Islet of Langerhans (tissue), 1 donor: ENCODE data around the gene FZR1.

Experiments
- FAIRE-seq: peaks from one replicate; lab custom pipeline; 2011; peaks lifted over from hg19 to GRCh38; lab: Jason Lieb, UNC

Gene FZR1

GRCh38 chr19:3474010-3474409, 32.1 kb upstream of the FZR1 start:
- no peak for FAIRE-seq

GRCh38 chr19:3474614-3475013, 31.5 kb upstream of the FZR1 start:
- no peak for FAIRE-seq

GRCh38 chr19:3475449-3475848, 30.7 kb upstream of the FZR1 start:
- FAIRE-seq: no peak

GRCh38 chr19:3476830-3477229, 29.3 kb upstream of the FZR1 start:
- FAIRE-seq: no peak

DNA sequence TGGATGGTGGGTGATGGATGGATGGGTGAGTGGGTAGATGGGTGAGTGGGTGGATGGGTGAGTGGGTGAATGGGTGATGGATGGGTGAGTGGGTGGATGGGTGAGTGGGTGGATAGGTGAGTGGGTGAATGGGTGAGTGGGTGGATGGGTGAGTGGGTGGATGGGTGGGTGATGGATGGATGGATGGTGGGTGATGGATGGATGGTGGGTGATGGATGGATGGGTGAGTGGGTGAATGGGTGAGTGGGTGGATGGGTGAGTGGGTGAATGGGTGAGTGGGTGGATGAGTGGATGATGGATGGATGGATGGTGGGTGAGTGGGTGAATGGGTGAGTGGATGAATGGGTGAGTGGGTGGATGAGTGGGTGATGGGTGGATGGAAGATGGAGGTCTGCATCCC, 28.6 kb upstream of the FZR1 start:
- no peak for FAIRE-seq

- no peak for FAIRE-seq
Measured at GRCh38 chr19:3477951-3478350, 28.2 kb upstream of the FZR1 start.

DNA sequence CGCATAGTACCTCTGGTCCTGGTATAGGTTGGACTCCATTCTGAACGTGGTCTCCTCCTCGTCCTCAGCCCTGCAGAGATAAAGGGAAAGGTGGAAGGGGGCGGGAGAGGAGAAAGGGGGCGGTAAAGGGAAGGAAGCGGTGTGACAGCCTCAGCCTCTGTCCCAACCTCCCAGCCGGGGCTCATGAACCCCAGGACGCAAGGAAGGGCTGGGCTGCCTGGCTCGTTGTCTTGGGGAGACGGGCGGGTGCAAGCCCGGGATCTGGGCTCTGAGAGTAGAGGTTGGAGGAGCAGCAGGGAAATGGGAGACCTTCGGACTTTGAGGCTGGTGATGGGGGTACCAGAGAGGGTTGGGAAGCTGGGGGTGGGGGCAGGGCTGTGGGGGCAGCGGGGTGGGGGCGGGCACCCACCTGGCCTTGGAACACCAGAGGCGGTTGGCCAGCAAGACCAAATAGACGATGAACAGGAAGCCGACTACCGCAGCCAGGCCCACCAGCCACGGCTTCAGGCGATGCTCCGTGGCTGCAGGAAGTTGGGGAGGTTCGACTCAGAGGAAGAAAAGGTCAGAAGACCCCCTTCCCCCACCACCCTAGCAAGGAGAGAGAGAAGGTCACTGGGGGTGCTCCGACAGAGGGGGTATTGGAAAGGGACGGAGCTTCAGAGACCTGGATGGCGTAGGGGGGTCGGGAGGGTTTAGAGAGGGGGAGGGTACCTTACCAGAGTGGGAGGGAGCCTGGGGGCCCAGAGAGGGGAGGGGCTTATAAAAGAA, 27.5 kb upstream of the FZR1 start:
- FAIRE-seq: no peak

DNA sequence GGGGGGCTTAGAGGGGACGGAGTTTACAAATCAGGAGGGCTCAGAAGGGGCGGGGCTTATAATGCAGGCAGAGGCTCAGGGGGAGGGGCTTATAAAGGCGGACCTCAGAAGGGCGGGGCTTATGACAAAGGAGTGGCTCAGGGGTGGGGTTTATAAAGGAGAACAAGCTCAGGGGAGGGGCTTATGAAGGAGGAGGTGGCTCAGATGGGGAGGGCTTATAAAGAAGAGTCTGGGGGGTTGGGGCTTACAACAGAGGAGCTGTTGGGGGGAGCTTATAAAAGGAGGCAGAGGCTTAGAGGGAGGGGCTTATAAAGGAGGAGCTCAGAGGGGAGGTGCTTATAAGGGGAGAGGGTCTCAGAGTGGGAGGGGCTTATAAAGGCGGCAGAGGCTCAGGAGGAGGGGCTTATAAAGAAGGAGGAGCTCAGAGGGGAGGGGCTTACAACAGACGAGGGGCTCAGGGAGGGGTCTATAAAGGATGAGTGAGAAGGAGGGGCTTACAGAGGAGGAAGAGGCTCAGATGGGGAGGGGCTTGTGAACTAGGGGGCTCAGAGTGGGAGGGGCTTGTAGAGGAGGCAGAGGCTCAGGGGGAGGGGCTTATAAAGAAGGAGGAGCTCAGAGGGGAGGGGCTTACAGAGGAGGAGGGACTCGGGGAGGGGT, 26.8 kb upstream of the FZR1 start:
- no peak for FAIRE-seq

DNA sequence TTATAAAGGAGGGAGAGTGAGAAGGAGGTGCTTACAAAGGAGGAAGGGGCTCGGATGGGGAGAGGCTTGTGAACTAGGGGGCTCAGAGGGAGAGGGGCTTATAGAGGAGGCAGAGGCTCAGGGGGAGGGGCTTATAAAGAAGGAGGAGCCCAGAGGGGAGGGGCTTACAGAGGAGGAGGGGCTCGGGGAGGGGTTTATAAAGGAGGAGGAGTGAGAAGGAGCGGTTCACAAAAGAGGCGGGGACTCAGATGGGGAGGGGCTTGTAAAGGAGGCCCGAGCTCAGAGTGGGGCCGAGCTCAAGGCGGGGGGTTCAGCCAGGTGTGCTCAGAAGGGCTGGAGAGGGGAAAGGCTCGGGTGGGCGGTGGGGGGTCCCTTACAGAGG, 26.3 kb upstream of the FZR1 start:
- FAIRE-seq: no peak

- FAIRE-seq: no peak
Measured at GRCh38 chr19:3480383-3481091, 25.6 kb upstream of the FZR1 start, which contains the start of gene SMIM24. Gene SMIM24, minus strand, starts transcription at chr19:3480525. Its CDS starts 62 bp downstream, at chr19:3480463.

- no peak for FAIRE-seq
Measured at GRCh38 chr19:3481241-3482090, 24.6 kb upstream of the FZR1 start.

DNA sequence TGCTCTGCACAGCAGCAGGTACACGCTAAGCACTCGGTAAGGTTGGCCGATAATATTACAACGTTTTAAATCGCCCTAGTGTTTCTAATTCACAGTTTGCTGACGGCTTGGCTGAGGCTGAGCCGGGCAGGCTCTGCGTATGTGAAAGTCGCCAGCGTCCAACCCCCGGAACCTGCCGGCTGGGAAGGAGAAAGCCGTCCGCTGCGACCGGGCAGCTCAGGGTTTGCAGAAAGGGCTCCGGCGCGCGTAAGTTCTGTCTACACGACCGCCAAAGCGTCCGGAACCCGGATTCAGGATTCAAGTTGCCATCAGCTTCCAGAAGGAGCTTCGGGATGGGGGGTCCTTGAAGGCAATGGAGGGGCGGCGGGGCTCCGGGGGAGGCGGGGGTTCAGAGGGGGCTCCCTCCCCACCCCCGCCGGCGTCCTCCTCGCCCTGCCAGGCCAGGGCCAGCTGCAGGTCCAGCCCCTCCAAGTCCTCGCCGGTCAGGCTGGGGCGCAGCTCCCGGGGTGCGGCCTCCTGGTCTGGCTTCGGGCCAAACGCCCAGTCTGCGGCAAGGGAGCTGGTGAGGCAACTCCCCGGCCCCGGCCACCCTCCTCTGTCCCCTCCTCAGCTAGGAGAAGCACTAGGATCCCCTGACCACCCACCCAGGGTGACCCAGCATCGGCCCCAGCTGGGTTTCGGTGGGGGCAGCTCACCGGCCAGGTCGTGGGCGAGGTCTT, 23.4 kb upstream of the FZR1 start:
- FAIRE-seq: no peak

GRCh38 chr19:3483226-3483628, 22.9 kb upstream of the FZR1 start, which contains the start of gene SMIM44:
Gene SMIM44, minus strand, starts transcription at chr19:3483441. Its CDS starts 38 bp downstream, at chr19:3483403.
- FAIRE-seq: no peak

- no peak for FAIRE-seq
Measured at GRCh38 chr19:3491396-3492119, 14.6 kb upstream of the FZR1 start.

GRCh38 chr19:3492131-3492839, 13.8 kb upstream of the FZR1 start:
- FAIRE-seq: no peak

DNA sequence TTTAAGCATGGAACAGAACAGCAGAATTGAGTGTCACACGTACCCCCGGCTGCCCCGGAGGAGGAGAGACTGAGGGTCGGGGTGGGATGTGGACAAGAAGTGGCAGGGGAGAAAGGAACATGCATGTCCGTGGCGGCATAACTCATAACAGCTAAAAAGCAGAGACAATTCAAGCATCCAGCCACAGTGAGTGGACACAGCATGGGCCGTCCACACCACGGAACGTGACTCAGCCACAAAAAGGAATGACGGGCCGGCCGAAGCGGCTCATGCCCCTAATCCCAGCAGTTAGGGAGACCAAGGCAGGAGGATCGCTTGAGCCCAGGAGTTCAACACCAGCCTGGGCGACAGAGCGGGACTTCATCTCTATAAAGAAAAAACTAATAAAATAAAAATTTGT, 13.2 kb upstream of the FZR1 start:
- FAIRE-seq: no peak

GRCh38 chr19:3493651-3494050, 12.5 kb upstream of the FZR1 start:
- no peak for FAIRE-seq

DNA sequence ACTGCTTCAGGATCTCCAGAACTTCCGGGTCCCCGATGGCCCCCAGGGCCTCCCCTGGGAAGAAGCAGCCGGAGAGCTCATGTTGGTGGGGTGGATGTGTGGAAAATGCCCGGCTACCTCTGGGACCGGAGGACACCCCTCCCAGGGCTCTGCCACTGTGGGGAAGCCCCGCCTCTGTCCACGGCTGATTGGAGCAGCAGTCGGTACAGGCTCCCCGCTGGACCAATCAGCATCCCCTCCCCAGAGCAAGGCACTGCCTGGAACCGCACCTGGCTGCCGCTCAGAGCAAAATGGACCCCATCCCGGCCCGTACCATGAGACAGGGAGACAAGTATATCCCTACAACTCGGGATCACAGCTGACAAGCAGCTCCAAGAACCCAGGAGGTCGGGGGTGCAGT, 12.1 kb upstream of the FZR1 start:
- no peak for FAIRE-seq

- no peak for FAIRE-seq
Measured at GRCh38 chr19:3494559-3494958, 11.6 kb upstream of the FZR1 start.
